H1 (cell line): Measurements from ENCODE around the gene STYXL1. TPM values are rescaled to one million over a fixed set of nuclear protein-coding genes. Genes with fewer than 3 reads are reported as not detected.

Experiments used
- NANOG ChIP-seq: IDR thresholded peaks from 2 replicates; pipeline ENCODE4 v1.6.1; 2011; ENCODE audit warnings: low read length, low read depth, mild to moderate bottlenecking, inconsistent platforms; ENCODE audit not compliant: insufficient read depth, poor library complexity, severe bottlenecking
- polyA plus RNA-seq, 7 experiments: library from polyadenylated mRNA; depleted of rRNA in 3 of 7; stranded (reverse) in 5 of 7; unstranded in 2 of 7; fragments of >200 nt in 5 of 7; fragments of 200-250 nt in 2 of 7; gene quantifications; 1 replicate in 5 of 7; 2 replicates in 1 of 7; 4 replicates in 1 of 7; pipeline versions ENCODE4 v1.2.1 to v1.2.3, GENCODE V29; 2011 to 2013; ENCODE audit warnings: missing spikeins in 2 of 7, mixed read lengths in 2 of 7
- total RNA-seq: library from RNA; stranded (reverse); fragmentation: NEBNext Ultra II Directional; extraction: Animal tissue kit (Norgen Biotek cat#: 25700); gene quantifications from 2 replicates; pipeline ENCODE4 v1.2.1, GENCODE V29; 2021

Gene STYXL1
- total and polyA plus RNA-seq, 2 of the 8 experiments (the other 6 are each of a cell fraction or from before 2014, with no cell fraction given): 32.3 to 53.9 TPM

GRCh38 chr7:76071316-76072242 lies 23.8 kb upstream of the STYXL1 start (continued):
- no peak for TF ChIP-seq NANOG
